ENCODE data around the gene SLX9. TPM values are rescaled to one million over a fixed set of nuclear protein-coding genes. Genes with fewer than 3 reads are reported as not detected.

The SLX9 gene
- total RNA-seq, 1 donor = 14.3 TPM

DNA sequence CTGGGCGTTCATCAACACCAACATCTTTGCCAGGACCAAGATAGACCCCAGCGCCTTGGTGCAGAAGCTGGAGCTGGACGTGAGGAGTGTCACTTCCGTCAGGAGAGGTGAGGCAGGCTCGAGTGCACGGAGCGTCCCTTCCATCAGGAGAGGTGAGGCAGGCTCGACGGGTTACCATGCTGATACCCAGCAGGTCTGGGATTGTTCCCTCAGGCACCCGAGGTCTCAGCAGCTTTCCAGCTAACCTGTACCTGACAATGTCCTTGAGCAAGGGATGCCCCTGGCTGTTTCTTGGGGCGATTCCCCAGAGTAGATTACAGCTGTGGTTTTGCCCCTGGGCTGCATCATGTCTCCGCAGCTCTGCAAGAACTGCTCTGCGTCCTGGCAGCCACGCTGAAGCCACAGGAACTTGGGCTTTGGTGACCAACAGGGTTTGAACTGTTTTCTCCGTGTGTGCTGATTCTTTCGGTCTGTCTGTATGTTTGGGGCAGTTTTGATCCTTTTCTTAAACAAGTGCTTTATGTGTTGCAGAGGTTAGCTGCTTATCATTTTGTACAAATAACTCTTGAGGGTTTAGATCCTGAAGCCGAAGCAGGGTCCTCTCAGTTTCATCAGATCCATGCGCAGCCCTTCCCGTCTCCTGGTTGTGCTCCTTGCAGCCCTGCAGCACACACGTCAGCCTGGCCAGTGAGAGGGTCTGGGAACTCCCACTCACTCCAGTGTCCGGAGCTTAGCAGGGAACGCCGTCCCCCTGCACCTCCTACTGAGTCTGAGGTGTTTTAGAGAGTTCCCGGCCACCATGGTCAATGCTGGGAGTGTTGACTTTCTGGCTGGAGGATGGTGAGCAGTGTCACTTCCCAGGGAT, 4.1 kb downstream of the SLX9 start:
- no peak for DNase-seq (ENCODE audit: low read depth in 2 of 3, low spot score in 2 of 3)

DNA sequence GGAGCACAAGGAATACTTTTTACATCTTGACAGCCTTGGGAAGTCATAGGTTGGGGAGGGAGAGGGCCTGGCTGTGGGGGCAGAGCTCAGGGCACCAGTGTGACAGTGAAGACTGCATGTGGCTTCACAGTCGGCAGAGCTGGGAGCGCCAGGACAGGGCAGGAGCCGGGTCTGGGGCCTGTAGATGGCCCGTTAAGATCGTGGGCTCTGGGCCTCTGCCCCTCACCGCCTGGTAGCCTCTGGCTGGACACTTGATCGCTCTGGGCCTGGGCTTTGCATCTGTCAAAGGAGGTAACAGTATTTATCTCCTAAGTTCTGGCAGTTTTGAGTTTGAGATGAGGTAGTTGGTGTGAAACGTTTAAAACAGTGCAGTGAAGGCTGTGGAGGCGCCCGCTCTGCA, 4.8 kb downstream of the SLX9 start:
- DNase-seq (ENCODE audit: low read depth in 2 of 3, low spot score in 2 of 3) = no peak

GRCh38 chr21:44946254-44947041, 6.6 kb downstream of the SLX9 start:
- no peak for DNase-seq (ENCODE audit: low read depth in 2 of 3, low spot score in 2 of 3)

DNA sequence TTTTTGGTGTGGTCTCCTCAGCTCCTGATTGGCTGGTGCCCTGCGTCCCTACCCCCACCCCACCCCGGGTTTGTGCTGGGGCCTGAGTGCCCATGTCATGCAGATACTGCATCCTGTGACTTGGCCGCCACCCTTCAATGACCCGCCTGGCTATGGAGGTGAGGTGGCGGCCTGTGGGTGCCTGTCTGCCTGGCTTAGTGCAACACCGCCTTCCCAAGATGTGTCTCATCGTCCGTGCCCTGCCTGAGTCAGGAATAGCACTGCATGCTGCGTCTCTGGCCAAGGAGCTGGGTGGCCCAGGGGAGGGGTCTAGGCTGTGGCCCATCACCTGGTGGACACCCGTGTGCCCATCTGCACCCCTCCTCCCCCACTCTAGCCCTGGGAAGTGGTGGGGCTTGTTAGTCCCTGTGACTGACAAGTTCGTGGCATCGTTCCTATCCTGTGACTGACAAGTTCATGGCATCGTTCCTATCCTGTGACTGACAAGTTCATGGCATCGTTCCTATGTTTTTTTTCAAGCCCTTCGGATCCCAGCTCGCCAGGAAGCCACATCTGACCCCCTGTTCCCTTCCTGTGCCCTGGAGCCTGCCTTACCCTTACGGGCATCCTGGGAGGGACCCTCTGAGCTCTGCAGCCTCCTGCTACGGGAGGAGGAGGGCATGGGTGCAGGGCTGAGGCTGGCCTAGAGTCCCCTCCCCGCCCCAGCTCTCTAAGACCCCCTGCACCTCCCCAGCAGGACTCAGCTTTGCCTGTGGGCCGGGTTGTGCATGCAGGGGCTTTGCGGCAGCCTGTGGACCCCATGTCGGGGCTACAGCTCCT, 7.5 kb downstream of the SLX9 start:
- DNase-seq (ENCODE audit: low read depth in 2 of 3, low spot score in 2 of 3) = no peak

- DNase-seq (ENCODE audit: low read depth in 2 of 3, low spot score in 2 of 3) = no peak
These were observed 8.1 kb downstream of the SLX9 start for GRCh38 chr21:44947930-44948331.

GRCh38 chr21:44948426-44949120, 8.7 kb downstream of the SLX9 start:
- DNase-seq (ENCODE audit: low read depth in 2 of 3, low spot score in 2 of 3) = no peak

GRCh38 chr21:44949161-44949778, 9.4 kb downstream of the SLX9 start:
- DNase-seq (ENCODE audit: low read depth in 2 of 3, low spot score in 2 of 3) = no peak

- peak; percentile 64 to 68 (median 65) for DNase-seq (ENCODE audit: low read depth in 2 of 3, low spot score in 2 of 3)
These were observed 10.0 kb downstream of the SLX9 start for GRCh38 chr21:44949779-44950198.

DNA sequence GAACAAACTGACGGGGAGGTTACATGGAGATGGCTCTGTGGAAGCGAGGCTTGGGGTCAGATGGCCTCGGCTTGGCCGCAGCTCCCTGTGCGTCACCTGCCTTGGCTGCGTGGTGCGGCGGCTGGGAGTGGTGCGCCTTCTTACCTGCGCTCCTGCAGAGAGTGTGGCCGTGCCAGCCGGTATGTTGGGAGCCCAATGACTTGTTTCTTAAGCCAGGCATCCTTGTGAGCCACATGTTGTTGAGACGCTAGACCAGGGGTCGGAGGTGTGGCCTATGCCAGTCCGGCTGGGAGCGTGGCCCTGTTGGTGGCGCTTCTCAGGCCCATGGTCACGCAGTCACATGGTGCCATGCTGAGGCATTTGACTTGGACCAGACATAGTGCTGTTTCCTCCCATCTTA, 10.5 kb downstream of the SLX9 start:
- no peak for DNase-seq (ENCODE audit: low read depth in 2 of 3, low spot score in 2 of 3)

- DNase-seq (ENCODE audit: low read depth in 2 of 3, low spot score in 2 of 3) = no peak
These were observed 11.5 kb downstream of the SLX9 start for GRCh38 chr21:44951186-44951915.

- no peak for DNase-seq (ENCODE audit: low read depth in 2 of 3, low spot score in 2 of 3)
These were observed 12.5 kb downstream of the SLX9 start for GRCh38 chr21:44952116-44952928.

DNA sequence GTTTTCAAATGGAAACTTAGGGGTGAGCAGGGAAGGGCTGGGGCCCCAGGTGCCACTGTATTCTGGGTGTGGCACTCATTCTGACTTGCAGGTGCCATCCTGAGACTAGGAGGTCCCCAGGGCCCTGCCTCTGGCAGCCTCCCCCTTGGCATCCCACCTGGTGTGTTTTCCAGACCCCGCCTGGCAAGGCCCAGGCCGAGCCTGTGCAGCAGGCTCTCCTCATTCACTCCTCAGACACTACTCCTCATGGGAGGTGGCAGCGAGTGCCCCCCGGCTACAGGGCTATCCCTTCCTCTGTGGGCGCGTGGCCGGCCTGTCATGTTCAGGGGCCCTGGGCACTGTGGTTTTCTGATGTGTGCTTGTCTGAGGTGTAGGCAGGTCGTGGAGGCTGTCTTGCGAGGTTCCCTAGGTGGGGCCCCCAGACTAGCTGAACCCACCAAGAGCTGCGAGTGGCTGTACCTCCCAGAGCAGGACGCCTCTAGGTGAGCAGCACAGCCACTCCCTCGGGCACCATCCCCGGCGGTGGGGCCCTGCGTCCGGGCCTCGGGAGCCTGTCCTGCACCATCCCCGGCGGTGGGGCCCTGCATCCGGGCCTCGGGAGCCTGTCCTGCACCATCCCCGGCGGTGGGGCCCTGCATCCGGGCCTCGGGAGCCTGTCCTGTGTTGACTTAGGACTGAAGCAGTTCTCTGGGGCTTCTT, 13.2 kb downstream of the SLX9 start:
- no peak for DNase-seq (ENCODE audit: low read depth in 2 of 3, low spot score in 2 of 3)

DNA sequence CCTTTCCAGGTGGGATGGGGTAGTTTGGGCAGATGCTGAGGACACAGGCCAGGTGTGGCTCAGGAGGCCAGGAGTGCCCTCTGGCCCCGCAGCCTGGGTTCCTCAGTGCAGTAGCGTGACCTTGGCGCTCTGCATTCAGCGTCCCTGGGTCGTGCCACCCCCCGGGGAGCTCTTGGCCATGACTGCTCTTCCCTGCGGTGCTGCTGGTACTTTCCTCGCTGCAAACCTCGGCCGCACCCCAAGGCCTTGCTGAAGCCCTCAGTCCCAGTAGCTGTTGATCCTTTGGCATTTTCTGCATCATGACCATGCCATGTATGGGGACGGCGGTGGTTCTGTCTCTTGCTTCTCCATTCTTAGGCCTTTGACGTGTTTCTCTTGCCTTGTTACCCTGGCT, 13.8 kb downstream of the SLX9 start:
- DNase-seq (ENCODE audit: low read depth in 2 of 3, low spot score in 2 of 3) = no peak

- no peak for DNase-seq (ENCODE audit: low read depth in 2 of 3, low spot score in 2 of 3)
These were observed 14.5 kb downstream of the SLX9 start for GRCh38 chr21:44954281-44954771.

DNA sequence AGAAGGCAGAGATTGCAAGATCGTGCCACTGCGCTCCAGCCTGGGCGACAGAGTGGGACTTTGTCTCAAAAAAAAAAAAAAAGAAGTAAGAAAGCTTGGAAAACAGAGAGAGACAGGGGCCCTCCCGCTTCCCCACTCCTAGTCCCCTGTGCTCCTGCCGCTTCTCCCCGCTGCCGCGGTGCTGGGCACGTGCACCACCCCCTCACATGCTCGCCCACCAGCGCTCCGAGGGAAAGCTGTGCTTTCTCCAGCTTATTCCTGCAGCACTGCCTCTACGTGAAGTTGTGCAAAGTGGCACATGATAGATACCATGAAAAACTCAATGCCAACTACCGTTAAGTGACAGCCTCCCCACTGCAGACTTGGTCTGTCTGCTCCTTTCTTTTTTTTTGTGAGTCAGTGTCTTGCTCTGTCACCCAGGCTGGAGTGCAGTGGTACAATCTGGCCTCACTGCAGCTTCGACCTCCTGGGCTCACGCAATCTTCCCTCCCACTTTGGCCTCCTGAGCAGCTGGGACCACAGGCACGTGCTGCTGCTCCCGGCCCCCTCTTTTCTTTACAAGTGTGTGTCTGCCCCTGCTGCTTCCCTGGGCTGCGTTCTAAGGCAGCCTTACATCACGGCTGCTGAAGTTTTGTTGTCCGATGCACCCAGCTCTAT, 15.4 kb downstream of the SLX9 start:
- DNase-seq (ENCODE audit: low read depth in 2 of 3, low spot score in 2 of 3) = no peak

DNA sequence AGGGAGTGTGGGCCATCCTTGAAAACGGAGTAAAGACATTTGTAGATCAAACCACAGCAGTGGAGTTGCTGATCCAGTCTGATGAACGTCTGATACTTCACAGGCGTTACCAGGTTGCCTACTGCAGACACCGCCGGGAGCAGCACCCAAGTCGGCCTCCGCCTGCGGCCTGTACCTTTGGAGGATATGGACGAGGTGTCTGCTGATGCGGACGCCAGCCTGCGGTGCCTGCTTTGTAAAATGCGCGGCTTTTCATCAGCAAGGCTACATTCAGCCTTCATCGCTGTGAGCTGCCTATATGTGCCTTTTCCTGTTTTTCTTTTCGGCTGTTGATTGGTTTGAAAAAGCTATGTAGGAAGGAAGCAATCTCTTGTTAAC, 16.0 kb downstream of the SLX9 start:
- DNase-seq (ENCODE audit: low read depth in 2 of 3, low spot score in 2 of 3) = no peak

DNA sequence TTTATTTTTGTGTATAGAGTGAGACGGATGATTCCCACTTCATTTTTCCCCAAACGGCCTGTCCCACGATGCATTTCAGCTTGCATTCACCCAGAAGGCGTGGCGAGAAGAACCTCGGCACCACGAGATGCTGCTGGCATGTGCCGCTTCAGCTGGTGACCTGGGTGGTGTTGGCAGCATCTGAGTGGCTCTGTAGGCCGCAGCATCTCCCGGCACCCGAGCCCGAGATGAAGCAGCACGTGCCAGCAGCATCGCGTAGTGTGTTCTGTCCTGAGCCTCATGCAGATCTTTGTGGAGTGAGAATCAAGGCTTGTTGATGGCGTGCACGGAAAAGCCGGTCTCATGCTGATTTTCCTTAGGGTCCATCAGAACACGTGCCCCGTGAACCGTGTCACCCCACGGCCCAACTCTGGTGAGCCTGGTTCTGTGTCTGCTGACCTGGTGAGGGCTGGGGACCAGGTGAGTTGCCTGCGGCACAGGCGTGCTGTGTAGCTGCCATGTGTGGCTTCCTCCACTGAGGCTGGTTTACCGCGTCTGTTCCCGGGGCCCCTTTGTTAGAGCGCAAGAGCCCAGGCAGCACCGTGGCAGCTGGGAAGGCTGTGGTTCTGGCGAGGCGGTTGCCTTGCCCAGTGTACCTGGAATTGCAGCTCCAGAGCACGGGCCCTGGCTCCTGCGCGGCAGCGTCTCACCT, 16.7 kb downstream of the SLX9 start:
- no peak for DNase-seq (ENCODE audit: low read depth in 2 of 3, low spot score in 2 of 3)

Measured in hematopoietic multipotent progenitor cell (in vitro differentiated cells).